IMR-90 (cell line): ENCODE measurements around the gene ZSCAN29. TPM values are rescaled to one million over a fixed set of nuclear protein-coding genes. Genes with fewer than 3 reads are reported as not detected.

Experiments used
- ATAC-seq: fragments of 200-7000 bp; cut with Tn5 transposase; 2 replicates; pipeline ENCODE4 v1.9.1; 2020; ENCODE audit warnings: low read depth, mild to moderate bottlenecking, moderate library complexity
- BruUV-seq: library from RNA; stranded (reverse); fragments of 400-500 nt; replicated peaks from 2 replicates; lab custom pipeline; 2021; lab: Mats Ljungman, UMichigan
- CTCF ChIA-PET: fragments of 300-600 bp; formaldehyde crosslinking; extraction: SDS; loops from one replicate; lab custom pipeline; 2021; ENCODE audit warnings: antibody characterized with exemption; lab: Yijun Ruan, JAX
- POLR2A ChIA-PET: fragments of 300-600 bp; sonication (Branson Sonifier 250); formaldehyde crosslinking; loops from one replicate; lab custom pipeline; 2022; ENCODE audit warnings: antibody characterized with exemption; ENCODE audit not compliant: unreplicated experiment; lab: Charles Lee
- DNase-seq: peaks from one replicate; pipeline ENCODE4 v3.0.0; 2013
- H2AFZ ChIP-seq: replicated peaks from 2 replicates; pipeline ENCODE3; 2013; ENCODE audit warnings: low read length, mild to moderate bottlenecking; ENCODE audit not compliant: poor library complexity
- H2AK5ac ChIP-seq: 2 replicates; pipeline ENCODE4 v1.6.1; 2013; ENCODE audit warnings: low read depth, low read length, inconsistent platforms
- H2AK9ac ChIP-seq: replicated peaks from 2 replicates; pipeline ENCODE3; 2013; ENCODE audit warnings: mild to moderate bottlenecking, low read depth, low read length, moderate library complexity; ENCODE audit not compliant: poor library complexity
- H2BK120ac ChIP-seq: 2 replicates; pipeline ENCODE4 v1.6.1; 2013; ENCODE audit warnings: low read depth, low read length, inconsistent platforms
- H2BK15ac ChIP-seq: 3 replicates; pipeline ENCODE4 v1.6.1; 2013; ENCODE audit warnings: low read depth, low read length, inconsistent platforms
- H2BK20ac ChIP-seq: 2 replicates; pipeline ENCODE4 v1.6.1; 2013; ENCODE audit warnings: low read depth, mild to moderate bottlenecking, inconsistent platforms, low read length, moderate library complexity
- H2BK5ac ChIP-seq: 2 replicates; pipeline ENCODE4 v1.6.1; 2013; ENCODE audit warnings: mild to moderate bottlenecking, low read depth, low read length, inconsistent platforms; ENCODE audit not compliant: poor library complexity, severe bottlenecking
- H3K14ac ChIP-seq: replicated peaks from 2 replicates; pipeline ENCODE4 v1.6.1; 2013; ENCODE audit warnings: low read depth, low read length, inconsistent platforms
- H3K18ac ChIP-seq: 2 replicates; pipeline ENCODE4 v1.6.1; 2013; ENCODE audit warnings: low read depth, low read length, control low read depth
- H3K23ac ChIP-seq: 2 replicates; pipeline ENCODE4 v1.6.1; 2013; ENCODE audit warnings: low read depth, low read length, inconsistent platforms
- H3K27ac ChIP-seq: 2 replicates; pipeline ENCODE4 v1.5.1; 2013; ENCODE audit warnings: mild to moderate bottlenecking, control low read depth, low read length; ENCODE audit not compliant: insufficient read depth
- H3K27me3 ChIP-seq: 2 replicates; pipeline ENCODE4 v1.6.1; 2013; ENCODE audit warnings: low read length; ENCODE audit not compliant: control insufficient read depth, insufficient read depth
- H3K36me3 ChIP-seq: 2 replicates; pipeline ENCODE4 v1.6.1; 2013; ENCODE audit warnings: low read length, mixed read lengths; ENCODE audit not compliant: control insufficient read depth, insufficient read depth
- H3K4ac ChIP-seq: 2 replicates; pipeline ENCODE4 v1.6.1; 2013; ENCODE audit warnings: low read depth, low read length, inconsistent platforms
- H3K4me1 ChIP-seq: 2 replicates; pipeline ENCODE4 v1.6.1; 2013; ENCODE audit warnings: low read length, mixed read lengths; ENCODE audit not compliant: control insufficient read depth, insufficient read depth
- H3K4me2 ChIP-seq: 2 replicates; pipeline ENCODE4 v1.6.1; 2013; ENCODE audit warnings: low read depth, mild to moderate bottlenecking, control low read depth, low read length, moderate library complexity
- H3K4me3 ChIP-seq: 2 replicates; pipeline ENCODE4 v1.5.1; 2013; ENCODE audit warnings: low read depth, mild to moderate bottlenecking, control low read depth, low read length, moderate library complexity; ENCODE audit not compliant: insufficient read depth
- H3K56ac ChIP-seq: 2 replicates; pipeline ENCODE4 v1.6.1; 2013; ENCODE audit warnings: low read length, inconsistent platforms; ENCODE audit not compliant: insufficient read depth; ENCODE audit errors: extremely low read depth
- H3K79me1 ChIP-seq, 2 experiments: 2 replicates each; pipeline ENCODE4 v1.6.1; 2013; ENCODE audit warnings: low read length in 2 of 2, inconsistent platforms in 1 of 2, low read depth in 1 of 2
- H3K9ac ChIP-seq: 2 replicates; pipeline ENCODE4 v1.6.1; 2013; ENCODE audit warnings: low read depth, low read length, control low read depth
- H3K9me1 ChIP-seq: 2 replicates; pipeline ENCODE4 v1.6.1; 2013; ENCODE audit warnings: low read length, inconsistent platforms; ENCODE audit not compliant: insufficient read depth
- H3K9me3 ChIP-seq: 2 replicates; pipeline ENCODE4 v1.6.1; 2013; ENCODE audit warnings: low read length; ENCODE audit not compliant: control insufficient read depth, insufficient read depth
- H4K20me1 ChIP-seq: 2 replicates; pipeline ENCODE4 v1.6.1; 2013; ENCODE audit warnings: low read length, inconsistent platforms; ENCODE audit not compliant: insufficient read depth
- H4K5ac ChIP-seq: 2 replicates; pipeline ENCODE4 v1.6.1; 2013; ENCODE audit warnings: mild to moderate bottlenecking, low read depth, low read length, control low read depth
- H4K8ac ChIP-seq, 2 experiments: 2 replicates each; pipeline ENCODE4 v1.6.1; 2013; ENCODE audit warnings: low read depth in 2 of 2, low read length in 2 of 2, control low read depth in 1 of 2, inconsistent platforms in 1 of 2
- H4K91ac ChIP-seq: 2 replicates; pipeline ENCODE4 v1.6.1; 2013; ENCODE audit warnings: low read depth, low read length, inconsistent platforms; ENCODE audit not compliant: insufficient read depth
- CEBPB ChIP-seq: IDR thresholded peaks from 2 replicates; pipeline ENCODE4 v1.6.1; 2012; ENCODE audit warnings: low read depth, low read length, improper control_type of control experiment
- FOS ChIP-seq: fragments of 150-350 bp; IDR thresholded peaks from 2 replicates; pipeline ENCODE4 v1.6.1; 2016; ENCODE audit warnings: low read depth, low read length
- whole genome bisulfite sequencing, 2 experiments: methylation state at CpG; one replicate each; pipeline versions ENCODE4 v1.1.5 to v1.1.7; 2013; ENCODE audit warnings: missing lambda C conversion rate in 2 of 2; ENCODE audit not compliant: insufficient read length in 1 of 2; ENCODE audit errors: extremely low coverage in 2 of 2; 5-methylcytosine and 5-hydroxymethylcytosine counted together
- dilution Hi-C: fragments of 300-500 bp; cut with HindIII; formaldehyde crosslinking; loops from one replicate; pipeline ENCODE4 v1.14.3; 2018; ENCODE audit warnings: low sequenced_read_pairs; ENCODE audit not compliant: unreplicated experiment
- in situ Hi-C: fragments of 300-500 bp; cut with MboI; formaldehyde crosslinking; loops from 3 replicates; pipeline ENCODE4 v1.14.3; 2019; ENCODE audit warnings: low sequenced_read_pairs, inconsistent platforms, mixed read lengths
- intact Hi-C: fragments of 100-400 bp; cut with micrococcal nuclease; formaldehyde crosslinking; loops from 2 replicates; pipeline ENCODE4 v1.10.0; 2022
- polyA plus RNA-seq, 3 experiments: library from polyadenylated mRNA; depleted of rRNA; stranded (reverse); fragments of >200 nt; gene quantifications; 2 replicates each; pipeline ENCODE4 v1.2.3, GENCODE V29; 2012; ENCODE audit warnings: low replicate concordance in 1 of 3
- total RNA-seq: library from RNA; depleted of rRNA; stranded (reverse); fragments of >200 nt; gene quantifications from 2 replicates; pipeline ENCODE4 v1.2.3, GENCODE V29; 2012
- TF ChIP-seq, protein P1 (sequence below): fragments of 150-350 bp; IDR thresholded peaks from 2 replicates; pipeline ENCODE4 v1.6.1; 2016; ENCODE audit warnings: low read depth, mild to moderate bottlenecking, low read length, moderate library complexity, borderline replicate concordance

ZSCAN29 gene
- total and polyA plus RNA-seq, 2 of the 4 experiments (the other 2 are of a cell fraction): 6.8 to 8.6 TPM

DNA sequence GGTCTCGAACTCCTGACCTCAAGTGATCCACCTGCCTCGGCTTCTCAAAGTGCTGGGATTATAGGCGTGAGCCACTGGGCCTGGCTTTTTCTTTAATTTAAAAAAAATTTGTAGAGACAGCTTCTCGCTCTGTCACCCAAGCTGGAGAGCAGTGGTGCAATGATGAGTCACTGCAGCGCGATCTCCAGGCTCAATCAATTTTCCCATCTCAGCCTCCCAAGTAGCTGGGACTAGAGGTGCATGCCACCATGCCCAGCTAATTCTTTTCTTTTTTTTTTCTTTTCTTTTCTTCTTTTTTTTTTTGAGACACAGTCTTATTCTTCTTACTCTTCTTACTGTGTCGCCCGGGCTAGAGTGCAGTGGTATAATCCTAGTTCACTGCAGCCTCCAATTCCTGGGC is 19.9 kb upstream of the ZSCAN29 start:
- BruUV-seq: no TSS peak
- H2BK20ac ChIP-seq: no peak overlapping the region
- intact Hi-C loops (no loop called here), in situ Hi-C loops (no loop called here), dilution Hi-C loops (no loop called here)
- no peak for ATAC-seq
- H3K23ac ChIP-seq: no peak overlapping the region
- peaks cover 20% of the 10 kb centered on the region for H3K36me3 ChIP-seq
- peaks cover 0 to 5% of the 10 kb centered on the region in 2 experiments; a peak in 1 of 4 replicates for H3K79me1 ChIP-seq
- H2AK5ac ChIP-seq: no peak overlapping the region
- 0 out of 2 replicates have a peak, but pooled peaks cover 9% of the 10 kb centered on the region for H3K9me1 ChIP-seq
- no peak overlapping the region for H3K18ac ChIP-seq
- POLR2A ChIA-PET: interaction anchor here (0.6 kb wide), 1 partner anchor 9 kb away, joined by 5 read pairs; no protein-coding TSS in a partner anchor
- H3K4ac ChIP-seq: no peak overlapping the region
- H3K9me3 ChIP-seq: no peaks in the 10 kb centered on the region
- H4K5ac ChIP-seq: no peak overlapping the region
- no peak overlapping the region for H3K14ac ChIP-seq
- no peaks in the 10 kb centered on the region for H3K27me3 ChIP-seq
- no peak overlapping the region for H3K9ac ChIP-seq
- CTCF ChIA-PET: no interaction called here
- H4K8ac ChIP-seq: no peak overlapping the region
- no peak overlapping the region for H3K56ac ChIP-seq
- H2BK120ac ChIP-seq: no peak overlapping the region
- peak; percentile 46 for DNase-seq
- H3K27ac ChIP-seq: no peak overlapping the region
- no peak overlapping the region for H3K4me3 ChIP-seq
- no peaks in the 10 kb centered on the region for H3K4me1 ChIP-seq
- no peak overlapping the region for H2AFZ ChIP-seq
- 60% methylated on average over 2 of the region's 8 CpGs; no CpG with 5 or more reads in 1 of the 2 experiments for WGBS, 2 experiments
- no peak overlapping the region for H4K91ac ChIP-seq
- TF ChIP-seq, protein P1, sequence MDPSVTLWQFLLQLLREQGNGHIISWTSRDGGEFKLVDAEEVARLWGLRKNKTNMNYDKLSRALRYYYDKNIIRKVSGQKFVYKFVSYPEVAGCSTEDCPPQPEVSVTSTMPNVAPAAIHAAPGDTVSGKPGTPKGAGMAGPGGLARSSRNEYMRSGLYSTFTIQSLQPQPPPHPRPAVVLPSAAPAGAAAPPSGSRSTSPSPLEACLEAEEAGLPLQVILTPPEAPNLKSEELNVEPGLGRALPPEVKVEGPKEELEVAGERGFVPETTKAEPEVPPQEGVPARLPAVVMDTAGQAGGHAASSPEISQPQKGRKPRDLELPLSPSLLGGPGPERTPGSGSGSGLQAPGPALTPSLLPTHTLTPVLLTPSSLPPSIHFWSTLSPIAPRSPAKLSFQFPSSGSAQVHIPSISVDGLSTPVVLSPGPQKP: no peak
- TF ChIP-seq CEBPB: 0 out of 2 replicates have a peak, but pooled peaks have one; percentile 3
- 0 out of 2 replicates have a peak, but pooled peaks have one; percentile 3 for TF ChIP-seq FOS
- H2AK9ac ChIP-seq: no peak overlapping the region
- H2BK5ac ChIP-seq: no peak overlapping the region
- no peaks in the 10 kb centered on the region for H4K20me1 ChIP-seq
- H3K4me2 ChIP-seq: no peak overlapping the region
- H2BK15ac ChIP-seq: no peak overlapping the region
